ENCODE measurements around the gene STAC.

DNA sequence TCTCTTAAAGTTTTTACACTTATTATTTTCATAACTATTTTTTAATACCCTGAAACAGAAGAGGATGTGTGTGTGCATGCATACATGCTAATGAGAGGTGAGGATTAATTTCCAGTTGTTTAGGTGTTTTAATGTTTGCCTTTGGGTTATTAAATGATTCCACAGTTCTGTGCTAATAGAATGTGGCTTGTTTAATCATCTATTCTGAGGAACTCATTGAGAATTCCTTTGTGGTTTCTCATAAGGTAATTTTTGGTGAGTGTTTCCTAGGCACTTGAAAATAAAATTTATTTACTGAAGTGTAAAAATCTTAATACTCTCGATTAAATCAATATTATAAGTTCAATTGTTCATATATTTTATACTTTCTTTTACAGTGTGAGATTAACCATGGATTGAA lies 38.0 kb downstream of the STAC start:
- TF ChIP-seq, protein P1, sequence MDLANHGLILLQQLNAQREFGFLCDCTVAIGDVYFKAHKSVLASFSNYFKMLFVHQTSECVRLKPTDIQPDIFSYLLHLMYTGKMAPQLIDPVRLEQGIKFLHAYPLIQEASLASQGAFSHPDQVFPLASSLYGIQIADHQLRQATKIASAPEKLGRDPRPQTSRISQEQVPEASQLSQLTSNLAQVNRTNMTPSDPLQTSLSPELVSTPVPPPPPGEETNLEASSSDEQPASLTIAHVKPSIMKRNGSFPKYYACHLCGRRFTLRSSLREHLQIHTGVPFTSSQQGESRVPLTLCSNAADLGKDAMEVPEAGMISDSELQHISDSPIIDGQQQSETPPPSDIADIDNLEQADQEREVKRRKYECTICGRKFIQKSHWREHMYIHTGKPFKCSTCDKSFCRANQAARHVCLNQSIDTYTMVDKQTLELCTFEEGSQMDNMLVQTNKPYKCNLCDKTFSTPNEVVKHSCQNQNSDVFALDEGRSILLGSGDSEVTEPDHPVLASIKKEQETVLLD (IDR thresholded peaks at IDR 0.05) = no peak
- no peak for TF ChIP-seq BMI1 (IDR thresholded peaks at IDR 0.05; ENCODE audit: low read length)
- TF ChIP-seq, protein P2, sequence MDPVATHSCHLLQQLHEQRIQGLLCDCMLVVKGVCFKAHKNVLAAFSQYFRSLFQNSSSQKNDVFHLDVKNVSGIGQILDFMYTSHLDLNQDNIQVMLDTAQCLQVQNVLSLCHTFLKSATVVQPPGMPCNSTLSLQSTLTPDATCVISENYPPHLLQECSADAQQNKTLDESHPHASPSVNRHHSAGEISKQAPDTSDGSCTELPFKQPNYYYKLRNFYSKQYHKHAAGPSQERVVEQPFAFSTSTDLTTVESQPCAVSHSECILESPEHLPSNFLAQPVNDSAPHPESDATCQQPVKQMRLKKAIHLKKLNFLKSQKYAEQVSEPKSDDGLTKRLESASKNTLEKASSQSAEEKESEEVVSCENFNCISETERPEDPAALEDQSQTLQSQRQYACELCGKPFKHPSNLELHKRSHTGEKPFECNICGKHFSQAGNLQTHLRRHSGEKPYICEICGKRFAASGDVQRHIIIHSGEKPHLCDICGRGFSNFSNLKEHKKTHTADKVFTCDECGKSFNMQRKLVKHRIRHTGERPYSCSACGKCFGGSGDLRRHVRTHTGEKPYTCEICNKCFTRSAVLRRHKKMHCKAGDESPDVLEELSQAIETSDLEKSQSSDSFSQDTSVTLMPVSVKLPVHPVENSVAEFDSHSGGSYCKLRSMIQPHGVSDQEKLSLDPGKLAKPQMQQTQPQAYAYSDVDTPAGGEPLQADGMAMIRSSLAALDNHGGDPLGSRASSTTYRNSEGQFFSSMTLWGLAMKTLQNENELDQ (CRISPR knock-in tag; IDR thresholded peaks at IDR 0.05; ENCODE audit: borderline replicate concordance) = no peak
- TF ChIP-seq PCBP2 (IDR thresholded peaks at IDR 0.05; ENCODE audit: low read depth, low read length, poor library complexity, severe bottlenecking) = no peak
- TF ChIP-seq, protein P3, sequence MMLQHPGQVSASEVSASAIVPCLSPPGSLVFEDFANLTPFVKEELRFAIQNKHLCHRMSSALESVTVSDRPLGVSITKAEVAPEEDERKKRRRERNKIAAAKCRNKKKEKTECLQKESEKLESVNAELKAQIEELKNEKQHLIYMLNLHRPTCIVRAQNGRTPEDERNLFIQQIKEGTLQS (IDR thresholded peaks at IDR 0.05) = no peak
- TF ChIP-seq, protein P3 (CRISPR knock-in tag; conservative IDR thresholded peaks at IDR 0.05) = no peak
- TF ChIP-seq, protein P4, sequence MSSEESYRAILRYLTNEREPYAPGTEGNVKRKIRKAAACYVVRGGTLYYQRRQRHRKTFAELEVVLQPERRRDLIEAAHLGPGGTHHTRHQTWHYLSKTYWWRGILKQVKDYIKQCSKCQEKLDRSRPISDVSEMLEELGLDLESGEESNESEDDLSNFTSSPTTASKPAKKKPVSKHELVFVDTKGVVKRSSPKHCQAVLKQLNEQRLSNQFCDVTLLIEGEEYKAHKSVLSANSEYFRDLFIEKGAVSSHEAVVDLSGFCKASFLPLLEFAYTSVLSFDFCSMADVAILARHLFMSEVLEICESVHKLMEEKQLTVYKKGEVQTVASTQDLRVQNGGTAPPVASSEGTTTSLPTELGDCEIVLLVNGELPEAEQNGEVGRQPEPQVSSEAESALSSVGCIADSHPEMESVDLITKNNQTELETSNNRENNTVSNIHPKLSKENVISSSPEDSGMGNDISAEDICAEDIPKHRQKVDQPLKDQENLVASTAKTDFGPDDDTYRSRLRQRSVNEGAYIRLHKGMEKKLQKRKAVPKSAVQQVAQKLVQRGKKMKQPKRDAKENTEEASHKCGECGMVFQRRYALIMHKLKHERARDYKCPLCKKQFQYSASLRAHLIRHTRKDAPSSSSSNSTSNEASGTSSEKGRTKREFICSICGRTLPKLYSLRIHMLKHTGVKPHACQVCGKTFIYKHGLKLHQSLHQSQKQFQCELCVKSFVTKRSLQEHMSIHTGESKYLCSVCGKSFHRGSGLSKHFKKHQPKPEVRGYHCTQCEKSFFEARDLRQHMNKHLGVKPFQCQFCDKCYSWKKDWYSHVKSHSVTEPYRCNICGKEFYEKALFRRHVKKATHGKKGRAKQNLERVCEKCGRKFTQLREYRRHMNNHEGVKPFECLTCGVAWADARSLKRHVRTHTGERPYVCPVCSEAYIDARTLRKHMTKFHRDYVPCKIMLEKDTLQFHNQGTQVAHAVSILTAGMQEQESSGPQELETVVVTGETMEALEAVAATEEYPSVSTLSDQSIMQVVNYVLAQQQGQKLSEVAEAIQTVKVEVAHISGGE (CRISPR knock-in tag; IDR thresholded peaks at IDR 0.05) = no peak
- TF ChIP-seq, protein P5, sequence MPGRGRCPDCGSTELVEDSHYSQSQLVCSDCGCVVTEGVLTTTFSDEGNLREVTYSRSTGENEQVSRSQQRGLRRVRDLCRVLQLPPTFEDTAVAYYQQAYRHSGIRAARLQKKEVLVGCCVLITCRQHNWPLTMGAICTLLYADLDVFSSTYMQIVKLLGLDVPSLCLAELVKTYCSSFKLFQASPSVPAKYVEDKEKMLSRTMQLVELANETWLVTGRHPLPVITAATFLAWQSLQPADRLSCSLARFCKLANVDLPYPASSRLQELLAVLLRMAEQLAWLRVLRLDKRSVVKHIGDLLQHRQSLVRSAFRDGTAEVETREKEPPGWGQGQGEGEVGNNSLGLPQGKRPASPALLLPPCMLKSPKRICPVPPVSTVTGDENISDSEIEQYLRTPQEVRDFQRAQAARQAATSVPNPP (IDR thresholded peaks at IDR 0.05; ENCODE audit: borderline replicate concordance, insufficient read depth, insufficient read length) = no peak
- TF ChIP-seq MCM5 (IDR thresholded peaks at IDR 0.05; ENCODE audit: low read depth) = no peak
- TF ChIP-seq, protein P6, sequence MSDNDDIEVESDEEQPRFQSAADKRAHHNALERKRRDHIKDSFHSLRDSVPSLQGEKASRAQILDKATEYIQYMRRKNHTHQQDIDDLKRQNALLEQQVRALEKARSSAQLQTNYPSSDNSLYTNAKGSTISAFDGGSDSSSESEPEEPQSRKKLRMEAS (CRISPR knock-in tag; IDR thresholded peaks at IDR 0.05) = no peak
- TF ChIP-seq ARID1B (IDR thresholded peaks at IDR 0.05) = no peak
- TF ChIP-seq ARID2 (IDR thresholded peaks at IDR 0.05) = no peak
- TF ChIP-seq MXI1 (IDR thresholded peaks at IDR 0.05; ENCODE audit: low read depth, low read length) = no peak

Data from K562 (cell line).